ENCODE data around the gene ZNF354C. TPM values are rescaled to one million over a fixed set of nuclear protein-coding genes. Genes with fewer than 3 reads are reported as not detected.

ZNF354C gene
- total and polyA plus RNA-seq, 2 of the 13 experiments (the other 11 are each of a cell fraction or from before 2014, with no cell fraction given): 0.02 TPM; not detected in 1

DNA sequence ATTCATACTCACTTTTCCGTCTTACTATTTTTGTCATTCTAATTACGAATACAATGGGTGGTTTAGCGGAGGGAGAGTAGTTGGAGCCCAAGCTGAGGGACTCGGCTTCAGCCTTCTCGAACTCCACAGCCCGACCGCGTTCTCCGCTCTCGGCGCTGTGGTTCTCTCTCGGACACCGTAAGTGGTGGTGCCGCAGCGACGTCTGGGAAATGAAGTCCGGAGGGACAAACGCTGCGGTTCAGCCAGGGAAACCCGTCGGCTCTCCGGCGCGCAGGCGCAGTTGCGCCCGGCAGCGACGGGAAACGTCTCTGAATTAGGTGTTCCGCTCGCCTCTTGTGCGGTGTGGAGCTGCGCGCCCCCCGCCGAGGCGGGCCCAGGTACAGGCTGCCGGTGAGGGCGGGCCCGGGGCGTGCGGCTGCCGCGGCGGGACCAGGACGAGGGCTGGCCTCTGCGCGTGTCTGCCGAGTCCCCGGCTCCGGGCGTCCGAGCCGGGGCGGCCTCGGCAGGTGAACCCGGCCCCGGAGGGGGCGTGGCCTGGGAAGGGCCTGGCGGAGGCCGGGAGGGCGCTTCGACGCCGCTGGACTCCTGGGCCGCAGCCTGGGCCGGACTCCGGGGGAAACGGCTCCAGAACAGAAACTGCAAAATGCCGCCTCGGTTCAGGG is 36.5 kb upstream of the ZNF354C start, which contains the start of gene ZNF879 (continued):
- TF ChIP-seq, protein P1, sequence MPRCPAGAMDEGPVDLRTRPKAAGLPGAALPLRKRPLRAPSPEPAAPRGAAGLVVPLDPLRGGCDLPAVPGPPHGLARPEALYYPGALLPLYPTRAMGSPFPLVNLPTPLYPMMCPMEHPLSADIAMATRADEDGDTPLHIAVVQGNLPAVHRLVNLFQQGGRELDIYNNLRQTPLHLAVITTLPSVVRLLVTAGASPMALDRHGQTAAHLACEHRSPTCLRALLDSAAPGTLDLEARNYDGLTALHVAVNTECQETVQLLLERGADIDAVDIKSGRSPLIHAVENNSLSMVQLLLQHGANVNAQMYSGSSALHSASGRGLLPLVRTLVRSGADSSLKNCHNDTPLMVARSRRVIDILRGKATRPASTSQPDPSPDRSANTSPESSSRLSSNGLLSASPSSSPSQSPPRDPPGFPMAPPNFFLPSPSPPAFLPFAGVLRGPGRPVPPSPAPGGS (CRISPR knock-in tag; IDR thresholded peaks at IDR 0.05): no peak; the same call in 1 of the 2 replicates
- TF ChIP-seq KLF6 (CRISPR knock-in tag; IDR thresholded peaks at IDR 0.05) (no peak), ZNF567 (CRISPR knock-in tag; IDR thresholded peaks at IDR 0.05; ENCODE audit: borderline replicate concordance) (no peak), SNAI1 (CRISPR knock-in tag; IDR thresholded peaks at IDR 0.05; ENCODE audit: borderline replicate concordance) (no peak), U2AF1 (optimal IDR thresholded peaks at IDR 0.05; ENCODE audit: low read depth, low read length) (no peak), ZFP82 (CRISPR knock-in tag; IDR thresholded peaks at IDR 0.05; ENCODE audit: borderline replicate concordance) (0 out of 2 replicates have a peak, but pooled peaks have one; percentile 24), KLF11 (CRISPR knock-in tag; IDR thresholded peaks at IDR 0.05) (no peak), NR2F2 (IDR thresholded peaks at IDR 0.05; ENCODE audit: borderline replicate concordance, low read depth) (no peak; the same call in 1 of the 2 replicates), PCBP2 (optimal IDR thresholded peaks at IDR 0.05; ENCODE audit: low read depth, low read length, poor library complexity, severe bottlenecking) (no peak), ZNF205 (CRISPR knock-in tag; IDR thresholded peaks at IDR 0.05) (0 out of 2 replicates have a peak, but pooled peaks have one; percentile 18), TEAD2 (CRISPR knock-in tag; IDR thresholded peaks at IDR 0.05) (peak; percentile 73; the same call in 1 of the 2 replicates), ZNF260 (CRISPR knock-in tag; IDR thresholded peaks at IDR 0.05; ENCODE audit: borderline replicate concordance, low read depth) (no peak), RAD21 (CRISPR knock-in tag; IDR thresholded peaks at IDR 0.05) (no peak), FOXM1 (CRISPR knock-in tag; IDR thresholded peaks at IDR 0.05) (no peak), MATR3 (CRISPR knock-in tag; IDR thresholded peaks at IDR 0.05) (no peak), GATA4 (IDR thresholded peaks at IDR 0.05; ENCODE audit: borderline replicate concordance, low read depth) (no peak), MZF1 (CRISPR knock-in tag; IDR thresholded peaks at IDR 0.05; ENCODE audit: borderline replicate concordance) (no peak), XRCC5 (optimal IDR thresholded peaks at IDR 0.05; ENCODE audit: low read length) (peak; percentile 33)
- TF ChIP-seq, protein P2, sequence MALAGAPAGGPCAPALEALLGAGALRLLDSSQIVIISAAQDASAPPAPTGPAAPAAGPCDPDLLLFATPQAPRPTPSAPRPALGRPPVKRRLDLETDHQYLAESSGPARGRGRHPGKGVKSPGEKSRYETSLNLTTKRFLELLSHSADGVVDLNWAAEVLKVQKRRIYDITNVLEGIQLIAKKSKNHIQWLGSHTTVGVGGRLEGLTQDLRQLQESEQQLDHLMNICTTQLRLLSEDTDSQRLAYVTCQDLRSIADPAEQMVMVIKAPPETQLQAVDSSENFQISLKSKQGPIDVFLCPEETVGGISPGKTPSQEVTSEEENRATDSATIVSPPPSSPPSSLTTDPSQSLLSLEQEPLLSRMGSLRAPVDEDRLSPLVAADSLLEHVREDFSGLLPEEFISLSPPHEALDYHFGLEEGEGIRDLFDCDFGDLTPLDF (CRISPR knock-in tag; IDR thresholded peaks at IDR 0.05): no peak
- TF ChIP-seq, protein P3, sequence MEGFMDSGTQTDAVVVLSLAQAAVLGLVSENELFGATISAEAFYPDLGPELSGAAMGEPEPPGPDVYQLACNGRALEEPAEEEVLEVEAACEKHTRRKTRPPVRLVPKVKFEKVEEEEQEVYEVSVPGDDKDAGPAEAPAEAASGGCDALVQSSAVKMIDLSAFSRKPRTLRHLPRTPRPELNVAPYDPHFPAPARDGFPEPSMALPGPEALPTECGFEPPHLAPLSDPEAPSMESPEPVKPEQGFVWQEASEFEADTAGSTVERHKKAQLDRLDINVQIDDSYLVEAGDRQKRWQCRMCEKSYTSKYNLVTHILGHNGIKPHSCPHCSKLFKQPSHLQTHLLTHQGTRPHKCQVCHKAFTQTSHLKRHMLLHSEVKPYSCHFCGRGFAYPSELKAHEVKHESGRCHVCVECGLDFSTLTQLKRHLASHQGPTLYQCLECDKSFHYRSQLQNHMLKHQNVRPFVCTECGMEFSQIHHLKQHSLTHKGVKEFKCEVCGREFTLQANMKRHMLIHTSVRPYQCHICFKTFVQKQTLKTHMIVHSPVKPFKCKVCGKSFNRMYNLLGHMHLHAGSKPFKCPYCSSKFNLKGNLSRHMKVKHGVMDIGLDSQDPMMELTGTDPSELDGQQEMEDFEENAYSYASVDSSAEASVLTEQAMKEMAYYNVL (CRISPR knock-in tag; IDR thresholded peaks at IDR 0.05; ENCODE audit: borderline replicate concordance): no peak; the same call in 1 of the 2 replicates
- TF ChIP-seq, protein P4, sequence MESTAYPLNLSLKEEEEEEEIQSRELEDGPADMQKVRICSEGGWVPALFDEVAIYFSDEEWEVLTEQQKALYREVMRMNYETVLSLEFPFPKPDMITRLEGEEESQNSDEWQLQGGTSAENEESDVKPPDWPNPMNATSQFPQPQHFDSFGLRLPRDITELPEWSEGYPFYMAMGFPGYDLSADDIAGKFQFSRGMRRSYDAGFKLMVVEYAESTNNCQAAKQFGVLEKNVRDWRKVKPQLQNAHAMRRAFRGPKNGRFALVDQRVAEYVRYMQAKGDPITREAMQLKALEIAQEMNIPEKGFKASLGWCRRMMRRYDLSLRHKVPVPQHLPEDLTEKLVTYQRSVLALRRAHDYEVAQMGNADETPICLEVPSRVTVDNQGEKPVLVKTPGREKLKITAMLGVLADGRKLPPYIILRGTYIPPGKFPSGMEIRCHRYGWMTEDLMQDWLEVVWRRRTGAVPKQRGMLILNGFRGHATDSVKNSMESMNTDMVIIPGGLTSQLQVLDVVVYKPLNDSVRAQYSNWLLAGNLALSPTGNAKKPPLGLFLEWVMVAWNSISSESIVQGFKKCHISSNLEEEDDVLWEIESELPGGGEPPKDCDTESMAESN (CRISPR knock-in tag; conservative IDR thresholded peaks at IDR 0.05): no peak

All from HepG2 (cell line).